ENCODE measurements around the gene CARMIL3.

The CARMIL3 gene

DNA sequence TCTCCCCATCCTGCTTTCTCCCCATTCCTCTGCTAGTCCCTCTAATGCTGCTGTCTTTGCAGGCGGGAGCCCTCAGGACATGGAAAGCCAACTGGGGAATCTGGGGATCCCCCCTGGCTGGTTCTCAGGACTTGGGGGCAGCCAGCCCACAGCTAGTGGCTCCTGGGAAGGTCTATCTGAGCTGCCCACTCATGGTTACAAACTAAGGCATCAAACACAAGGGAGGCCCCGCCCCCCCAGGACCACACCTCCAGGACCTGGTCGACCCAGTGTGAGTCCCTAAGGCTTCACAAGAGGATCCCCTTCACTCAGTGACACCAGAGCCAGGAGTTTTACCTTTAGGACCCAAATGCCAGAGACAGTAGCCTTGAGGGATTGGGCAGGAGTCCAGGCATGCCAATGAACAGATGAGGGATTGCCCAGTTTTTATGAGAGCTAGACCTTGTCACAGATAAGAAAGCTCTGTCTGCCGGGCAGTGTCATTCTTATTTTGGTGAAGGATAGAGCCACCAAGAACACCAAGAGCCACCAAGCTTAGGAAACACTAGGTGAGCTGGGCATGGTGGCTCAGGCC, 11.5 kb downstream of the CARMIL3 start:
- Mint-ChIP-seq H3K27ac (no peak overlapping the region), H3K36me3 (ENCODE audit: low read depth) (no peaks in the 10 kb centered on the region), H3K9me3 (no peaks in the 10 kb centered on the region), H3K4me1 (peaks cover 1% of the 10 kb centered on the region), H3K27me3 (ENCODE audit: low read depth) (peaks cover 17% of the 10 kb centered on the region), H3K4me3 (no peak overlapping the region)
- TF ChIP-seq, protein P1, sequence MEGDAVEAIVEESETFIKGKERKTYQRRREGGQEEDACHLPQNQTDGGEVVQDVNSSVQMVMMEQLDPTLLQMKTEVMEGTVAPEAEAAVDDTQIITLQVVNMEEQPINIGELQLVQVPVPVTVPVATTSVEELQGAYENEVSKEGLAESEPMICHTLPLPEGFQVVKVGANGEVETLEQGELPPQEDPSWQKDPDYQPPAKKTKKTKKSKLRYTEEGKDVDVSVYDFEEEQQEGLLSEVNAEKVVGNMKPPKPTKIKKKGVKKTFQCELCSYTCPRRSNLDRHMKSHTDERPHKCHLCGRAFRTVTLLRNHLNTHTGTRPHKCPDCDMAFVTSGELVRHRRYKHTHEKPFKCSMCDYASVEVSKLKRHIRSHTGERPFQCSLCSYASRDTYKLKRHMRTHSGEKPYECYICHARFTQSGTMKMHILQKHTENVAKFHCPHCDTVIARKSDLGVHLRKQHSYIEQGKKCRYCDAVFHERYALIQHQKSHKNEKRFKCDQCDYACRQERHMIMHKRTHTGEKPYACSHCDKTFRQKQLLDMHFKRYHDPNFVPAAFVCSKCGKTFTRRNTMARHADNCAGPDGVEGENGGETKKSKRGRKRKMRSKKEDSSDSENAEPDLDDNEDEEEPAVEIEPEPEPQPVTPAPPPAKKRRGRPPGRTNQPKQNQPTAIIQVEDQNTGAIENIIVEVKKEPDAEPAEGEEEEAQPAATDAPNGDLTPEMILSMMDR (IDR thresholded peaks at IDR 0.05; ENCODE audit: unreplicated experiment in 3 of 3) = no peak

DNA sequence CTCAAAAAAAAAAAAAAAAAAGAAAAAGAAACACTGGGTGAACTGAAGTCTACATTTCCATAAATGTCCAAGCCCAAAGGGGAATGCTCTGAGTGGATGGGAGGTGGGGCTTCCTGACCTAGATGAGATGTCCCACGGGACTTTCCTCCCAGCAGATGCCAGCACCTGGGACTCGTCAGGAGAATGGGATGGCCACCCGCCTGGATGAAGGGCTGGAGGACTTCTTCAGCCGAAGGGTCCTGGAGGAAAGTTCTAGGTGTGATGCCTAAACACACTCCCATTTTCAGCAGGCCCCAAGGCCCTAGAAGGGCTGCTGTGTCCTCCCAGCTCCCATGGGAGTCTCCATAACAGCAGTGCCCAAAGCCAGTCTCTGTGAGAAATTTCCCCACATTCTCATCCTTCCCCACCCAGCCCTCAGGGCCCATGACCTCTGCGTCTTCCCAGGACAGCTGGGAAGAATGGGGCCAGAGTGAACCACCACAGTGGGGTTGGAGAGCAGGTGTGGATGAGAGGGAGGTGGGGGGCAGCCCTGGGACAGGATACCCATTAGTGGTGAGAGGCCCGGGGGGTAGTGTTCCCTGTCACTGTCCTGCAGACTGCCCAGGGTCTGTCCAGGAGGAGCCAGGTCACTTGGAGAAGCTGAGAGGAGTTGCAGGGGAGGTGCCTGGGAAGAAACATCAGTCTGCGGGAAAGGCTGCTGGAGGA, 12.4 kb downstream of the CARMIL3 start:
- no peaks in the 10 kb centered on the region for H3K4me1 Mint-ChIP-seq

GRCh38 chr14:24064856-24065255, 13.0 kb downstream of the CARMIL3 start:
- H3K27me3 Mint-ChIP-seq (ENCODE audit: low read depth) = peaks cover 25% of the 10 kb centered on the region
- no peak overlapping the region for H3K27ac Mint-ChIP-seq
- no peaks in the 10 kb centered on the region for H3K9me3 Mint-ChIP-seq
- H3K4me1 Mint-ChIP-seq = no peaks in the 10 kb centered on the region
- TF ChIP-seq, protein P1 (IDR thresholded peaks at IDR 0.05; ENCODE audit: unreplicated experiment in 3 of 3) = no peak
- no peak overlapping the region for H3K4me3 Mint-ChIP-seq
- H3K36me3 Mint-ChIP-seq (ENCODE audit: low read depth) = no peaks in the 10 kb centered on the region

More for the DNA sequence above, 12.4 kb downstream of the CARMIL3 start:
- Mint-ChIP-seq H3K36me3 (ENCODE audit: low read depth) (no peaks in the 10 kb centered on the region), H3K4me3 (no peak overlapping the region), H3K9me3 (no peaks in the 10 kb centered on the region), H3K27ac (no peak overlapping the region), H3K27me3 (ENCODE audit: low read depth) (peaks cover 19% of the 10 kb centered on the region)
- TF ChIP-seq, protein P1 (IDR thresholded peaks at IDR 0.05; ENCODE audit: unreplicated experiment in 3 of 3) = no peak

GRCh38 chr14:24065408-24065807, 13.6 kb downstream of the CARMIL3 start:
- H3K4me3 Mint-ChIP-seq = no peak overlapping the region
- H3K4me1 Mint-ChIP-seq = no peaks in the 10 kb centered on the region
- H3K9me3 Mint-ChIP-seq = no peaks in the 10 kb centered on the region
- no peaks in the 10 kb centered on the region for H3K36me3 Mint-ChIP-seq (ENCODE audit: low read depth)
- TF ChIP-seq, protein P1 (IDR thresholded peaks at IDR 0.05; ENCODE audit: unreplicated experiment in 3 of 3) = no peak
- peaks cover 25% of the 10 kb centered on the region for H3K27me3 Mint-ChIP-seq (ENCODE audit: low read depth)
- no peak overlapping the region for H3K27ac Mint-ChIP-seq

GRCh38 chr14:24066496-24067132, 14.8 kb downstream of the CARMIL3 start:
- Mint-ChIP-seq H3K9me3 (no peaks in the 10 kb centered on the region), H3K27ac (no peak overlapping the region), H3K36me3 (ENCODE audit: low read depth) (no peaks in the 10 kb centered on the region), H3K4me1 (no peaks in the 10 kb centered on the region), H3K27me3 (ENCODE audit: low read depth) (peaks cover 30% of the 10 kb centered on the region), H3K4me3 (no peak overlapping the region)
- TF ChIP-seq, protein P1 (IDR thresholded peaks at IDR 0.05; ENCODE audit: unreplicated experiment in 3 of 3) = no peak

All from nephron (organoid).